PC-3 (cell line): ENCODE data around the gene HEYL.

Experiments used
- EZH2 ChIP-seq: fragments of 300-600 bp; sonication (generic); IDR thresholded peaks from one replicate; pipeline ENCODE4 v1.6.1; 2017; ENCODE audit warnings: antibody characterized with exemption, mild to moderate bottlenecking, low read length; ENCODE audit not compliant: unreplicated experiment
- EZH2phosphoT487 ChIP-seq: fragments of 300-600 bp; sonication (generic); IDR thresholded peaks from 2 replicates; pipeline ENCODE4 v1.6.1; 2018; ENCODE audit warnings: mild to moderate bottlenecking, antibody characterized with exemption, low read length, borderline replicate concordance
- TF ChIP-seq, protein P1 (sequence below): fragments of 300-600 bp; sonication (generic); conservative IDR thresholded peaks from 2 replicates; pipeline ENCODE4 v1.5.1; 2017; ENCODE audit warnings: antibody characterized with exemption, low read depth, mild to moderate bottlenecking, low read length

DNA sequence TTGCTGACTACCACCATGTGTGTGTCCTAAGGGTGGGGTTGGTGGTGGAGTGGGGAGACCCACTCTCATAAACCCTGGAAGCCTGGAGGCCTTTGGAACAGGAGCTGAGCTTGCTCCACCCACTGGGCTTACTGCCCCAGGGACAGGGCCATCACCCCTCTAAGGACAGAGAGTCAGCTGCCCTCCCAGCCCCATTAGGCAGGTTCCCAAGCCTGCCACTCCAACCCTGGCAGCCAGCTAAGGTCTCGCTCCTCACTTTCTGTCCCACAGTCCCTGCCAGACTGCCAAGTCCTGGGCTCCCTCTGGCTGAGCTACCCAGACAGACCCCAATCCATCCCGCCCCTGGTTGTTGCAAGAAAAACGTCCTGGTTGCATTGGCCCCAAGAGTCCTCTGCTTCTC is 28.7 kb upstream of the HEYL start:
- TF ChIP-seq, protein P1, sequence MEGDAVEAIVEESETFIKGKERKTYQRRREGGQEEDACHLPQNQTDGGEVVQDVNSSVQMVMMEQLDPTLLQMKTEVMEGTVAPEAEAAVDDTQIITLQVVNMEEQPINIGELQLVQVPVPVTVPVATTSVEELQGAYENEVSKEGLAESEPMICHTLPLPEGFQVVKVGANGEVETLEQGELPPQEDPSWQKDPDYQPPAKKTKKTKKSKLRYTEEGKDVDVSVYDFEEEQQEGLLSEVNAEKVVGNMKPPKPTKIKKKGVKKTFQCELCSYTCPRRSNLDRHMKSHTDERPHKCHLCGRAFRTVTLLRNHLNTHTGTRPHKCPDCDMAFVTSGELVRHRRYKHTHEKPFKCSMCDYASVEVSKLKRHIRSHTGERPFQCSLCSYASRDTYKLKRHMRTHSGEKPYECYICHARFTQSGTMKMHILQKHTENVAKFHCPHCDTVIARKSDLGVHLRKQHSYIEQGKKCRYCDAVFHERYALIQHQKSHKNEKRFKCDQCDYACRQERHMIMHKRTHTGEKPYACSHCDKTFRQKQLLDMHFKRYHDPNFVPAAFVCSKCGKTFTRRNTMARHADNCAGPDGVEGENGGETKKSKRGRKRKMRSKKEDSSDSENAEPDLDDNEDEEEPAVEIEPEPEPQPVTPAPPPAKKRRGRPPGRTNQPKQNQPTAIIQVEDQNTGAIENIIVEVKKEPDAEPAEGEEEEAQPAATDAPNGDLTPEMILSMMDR: no peak
- no peak for TF ChIP-seq EZH2
- no peak for TF ChIP-seq EZH2phosphoT487
